ENCODE results near the gene ZNF593. TPM values are rescaled to one million over a fixed set of nuclear protein-coding genes. Genes with fewer than 3 reads are reported as not detected.

Gene ZNF593
- total and polyA plus RNA-seq, 9 of the 15 experiments (the other 6 are each of a cell fraction or from before 2014, with no cell fraction given): 9.8 to 334 (median 48.2) TPM

DNA sequence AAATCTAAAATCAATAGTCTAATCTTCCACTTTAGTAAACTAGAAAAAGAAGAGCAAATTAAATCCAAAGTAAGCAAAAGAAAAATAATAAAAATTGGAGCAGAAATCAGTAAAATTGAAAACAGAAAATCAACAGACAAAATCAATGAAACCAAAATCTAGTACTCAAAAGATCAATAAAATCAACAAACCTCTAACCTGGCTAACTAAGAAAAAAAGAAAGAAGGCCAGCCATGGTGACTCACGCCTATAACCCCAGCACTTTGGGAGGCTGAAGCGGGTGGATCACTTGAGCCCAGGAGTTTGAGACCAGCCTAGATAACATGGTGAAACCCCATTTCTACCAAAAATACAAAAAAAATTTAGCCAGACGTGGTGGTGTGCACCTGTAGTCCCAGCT is 35.2 kb upstream of the ZNF593 start (continued):
- TF ChIP-seq U2AF1 (optimal IDR thresholded peaks at IDR 0.05; ENCODE audit: low read depth, low read length) (no peak), HMGN3 (IDR thresholded peaks at IDR 0.05; ENCODE audit: borderline replicate concordance, extremely low read depth, insufficient read length, low read depth, low read length) (no peak), CAMTA2 (CRISPR knock-in tag; conservative IDR thresholded peaks at IDR 0.05) (no peak)

DNA sequence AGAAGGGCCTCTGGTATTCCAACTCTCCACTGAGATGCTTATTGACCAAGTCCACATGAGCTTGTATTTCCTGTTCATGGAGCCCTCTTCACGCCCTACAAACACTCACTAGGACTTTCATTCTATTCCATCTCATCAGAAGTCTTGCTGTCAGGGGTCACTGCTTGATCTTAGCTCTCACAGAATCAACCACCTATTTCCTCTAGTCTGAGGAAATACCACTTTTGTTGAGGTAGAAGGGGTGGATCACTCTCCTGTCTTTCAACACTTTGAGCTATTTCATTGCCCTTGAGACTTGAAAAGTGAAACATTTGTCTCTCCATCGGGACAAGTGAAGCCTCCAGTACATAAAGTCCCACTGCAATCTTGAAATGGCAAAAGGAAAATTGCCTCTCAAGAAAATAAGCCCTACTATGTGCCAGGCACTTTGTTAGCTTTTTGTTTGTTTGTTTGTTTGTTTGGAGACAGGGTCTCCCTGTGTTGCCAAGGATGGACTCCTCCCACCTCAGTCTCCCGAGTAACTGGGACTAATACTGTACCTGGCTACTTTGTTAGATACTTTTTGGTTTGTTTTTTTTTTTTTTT is 30.6 kb upstream of the ZNF593 start:
- DNase-seq (ENCODE audit: extremely low read depth in 1 of 4, low spot score in 3 of 4) (peak in 3 of 4 experiments; percentile 46 to 67 (median 55)), ATAC-seq (peak; percentile 80), FAIRE-seq (peak; percentile 84)
- in situ Hi-C loops (cut with MboI): no loop called here
- ChIA-PET CTCF (ENCODE audit: low intra/inter-chr PET ratio) (no interaction called here), POLR2A (interaction anchor here (0.9 to 9.1 kb wide), 11 partner anchors 9 to 103 kb away, joined by 3 to 237 read pairs (median 4); partner anchors contain the start of gene PDIK1L)
- Histone ChIP-seq H3K4me2 (ENCODE audit: insufficient read depth, low read length) (peak overlapping the region; percentile 49), H4K20me1 (replicated peaks; ENCODE audit: control insufficient read depth, insufficient read depth, low read length) (no peaks in the 10 kb centered on the region), H3K27ac (ENCODE audit: extremely low read depth, low read depth, low read length) (peak overlapping the region; percentile 74), H3K4me3 (no peak overlapping the region), H3K4me1 (replicated peaks in 1 of 2; ENCODE audit: control insufficient read depth in 2 of 2, insufficient read depth in 2 of 2, low read length in 2 of 2) (peaks cover 14 to 23% of the 10 kb centered on the region in 2 experiments; a peak in 4 of 5 replicates), H3K9me3 (replicated peaks; ENCODE audit: control insufficient read depth, insufficient read depth, low read depth, low read length) (no peaks in the 10 kb centered on the region), H3K79me2 (ENCODE audit: control insufficient read depth, insufficient read depth, low read length) (no peaks in the 10 kb centered on the region), H3K27me3 (ENCODE audit: control insufficient read depth in 2 of 2, insufficient read depth in 2 of 2, low read length in 2 of 2) (no peaks in the 10 kb centered on the region), H2AFZ (ENCODE audit: low read depth, low read length) (peak overlapping the region; percentile 90), H3K36me3 (ENCODE audit: control insufficient read depth, insufficient read depth, low read length) (no peaks in the 10 kb centered on the region), H3K9me1 (ENCODE audit: control insufficient read depth, insufficient read depth, low read length) (no peaks in the 10 kb centered on the region), H3K9ac (ENCODE audit: insufficient read depth in 1 of 2, low read depth in 2 of 2, low read length in 2 of 2) (peak overlapping the region in 1 of 2 experiments; percentile 49; a peak in 2 of 4 replicates)
- WGBS (ENCODE audit: insufficient coverage, low coverage, missing lambda C conversion rate): 17% methylated on average over 3 of the region's 3 CpGs
- BruUV-seq (replicated peaks): no TSS peak
- intact Hi-C loops (cut with micrococcal nuclease): no loop called here
- 0 out of 2 replicates have a peak, but pooled peaks have one; percentile 5 for TF ChIP-seq TCF3 (CRISPR knock-in tag; IDR thresholded peaks at IDR 0.05)
- no peak for TF ChIP-seq FOXJ3 (CRISPR knock-in tag; IDR thresholded peaks at IDR 0.05)
- no peak for TF ChIP-seq ZC3H4 (CRISPR knock-in tag; IDR thresholded peaks at IDR 0.05; ENCODE audit: borderline replicate concordance)
- TF ChIP-seq EP400 (IDR thresholded peaks at IDR 0.05): peak; percentile 30; the same call in 1 of the 2 replicates
- no peak for TF ChIP-seq FOXP4 (CRISPR knock-in tag; IDR thresholded peaks at IDR 0.05; ENCODE audit: borderline replicate concordance)
- TF ChIP-seq MYC (IDR thresholded peaks at IDR 0.05; ENCODE audit: low read depth, low read length): no peak
- TF ChIP-seq MYC (CRISPR knock-in tag; IDR thresholded peaks at IDR 0.05; ENCODE audit: borderline replicate concordance, low read depth): no peak
- peak; percentile 13; the same call in 1 of the 2 replicates for TF ChIP-seq MECOM (CRISPR knock-in tag; IDR thresholded peaks at IDR 0.05)
- TF ChIP-seq ZNF551 (CRISPR knock-in tag; IDR thresholded peaks at IDR 0.05): no peak
- TF ChIP-seq NFXL1 (CRISPR knock-in tag; IDR thresholded peaks at IDR 0.05): no peak
- TF ChIP-seq MBD1 (CRISPR knock-in tag; IDR thresholded peaks at IDR 0.05): no peak
- TF ChIP-seq ZNF384 (IDR thresholded peaks at IDR 0.05; ENCODE audit: low read depth, low read length): no peak
- TF ChIP-seq BRD9 (IDR thresholded peaks at IDR 0.05; ENCODE audit: low read depth, partially characterized antibody): peak; percentile 42
- TF ChIP-seq TAF1 (IDR thresholded peaks at IDR 0.05; ENCODE audit: control insufficient read depth, extremely low read depth, insufficient read depth, low read length, severe bottlenecking): no peak
